HG03025 (cell line): ENCODE results near the gene ALPI.

Source experiments
- ATAC-seq: cut with Tn5 transposase; IDR thresholded peaks from one replicate; pipeline ENCODE4 v1.9.1; 2021; ENCODE audit warnings: mild to moderate bottlenecking, moderate library complexity; ENCODE audit not compliant: unreplicated experiment, low FRiP score

ALPI gene

DNA sequence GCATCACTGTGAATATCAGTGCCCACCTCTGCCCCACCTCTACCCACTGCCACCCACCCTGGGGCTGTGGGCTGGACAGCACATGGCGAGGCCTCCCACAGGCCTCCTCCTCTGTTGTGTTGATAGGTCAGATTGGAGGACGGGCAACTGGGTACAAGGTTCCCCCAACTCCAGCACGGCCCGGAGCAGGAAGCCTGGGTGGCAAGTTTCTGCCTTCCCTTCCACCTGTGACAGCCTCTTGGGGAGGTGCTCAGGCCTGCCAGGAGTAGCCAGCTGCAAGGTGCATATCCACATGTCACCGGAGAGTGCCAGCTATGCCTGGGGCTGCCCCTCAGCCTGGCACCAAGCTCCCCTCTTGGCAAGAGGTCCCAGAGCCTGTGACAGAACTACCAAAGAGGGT is 38.6 kb downstream of the ALPI start:
- ATAC-seq, result no peak

DNA sequence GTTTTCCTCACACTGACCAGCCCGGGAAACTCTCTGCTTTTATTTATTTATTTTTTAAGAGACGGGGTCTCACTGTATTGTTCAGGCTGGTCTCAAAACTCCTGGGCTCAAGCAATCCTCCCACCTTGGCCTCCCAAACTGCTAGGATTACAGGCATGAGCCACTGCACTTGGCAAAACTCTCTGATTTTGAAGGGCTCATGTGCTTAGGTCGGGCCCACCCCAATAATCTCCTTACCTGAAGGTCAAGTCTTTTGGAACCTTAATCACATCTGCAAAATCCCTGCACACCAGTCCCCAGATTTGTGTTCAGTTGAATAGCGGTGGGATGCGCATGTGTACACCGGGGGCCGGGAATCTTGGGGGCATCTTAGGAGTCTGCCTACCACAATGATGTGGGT is 39.3 kb downstream of the ALPI start:
- no peak for ATAC-seq

DNA sequence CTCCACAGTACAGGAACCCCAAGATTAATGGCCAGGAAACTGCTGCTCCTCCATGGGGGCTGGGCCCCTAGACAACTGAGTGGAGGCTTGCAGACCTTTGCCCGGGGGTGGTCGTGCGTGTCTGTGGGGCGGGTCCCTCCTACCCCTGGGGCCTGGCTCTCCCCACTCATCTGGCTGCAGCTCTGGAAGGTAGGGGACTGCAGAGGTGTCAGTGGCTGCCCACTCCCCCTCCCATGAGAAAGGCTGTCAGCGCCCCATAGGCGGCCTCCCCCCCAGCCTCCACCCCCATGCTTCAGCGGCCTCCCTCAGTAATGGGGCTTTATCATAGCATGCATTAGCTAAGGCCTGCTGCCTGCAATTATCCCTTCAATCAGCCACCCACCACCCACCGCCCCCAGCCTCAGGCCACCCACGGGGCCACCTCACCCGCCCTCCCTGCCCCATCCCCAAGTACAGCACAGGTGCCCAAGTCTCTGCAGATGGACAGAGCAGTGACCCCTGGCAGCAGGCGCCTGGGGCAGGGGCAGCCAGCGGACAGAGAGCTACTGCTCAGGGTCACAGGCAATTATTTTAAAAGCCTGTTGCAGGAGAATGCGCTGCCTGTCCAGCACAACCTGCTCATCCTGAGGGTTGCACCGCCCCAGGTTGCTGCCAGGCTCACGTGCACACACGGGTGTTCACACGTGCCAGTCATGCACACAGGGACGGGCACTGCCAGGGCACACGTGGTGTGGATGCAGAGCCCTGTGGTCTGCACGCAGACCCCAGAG is 40.7 kb downstream of the ALPI start:
- ATAC-seq, result no peak

DNA sequence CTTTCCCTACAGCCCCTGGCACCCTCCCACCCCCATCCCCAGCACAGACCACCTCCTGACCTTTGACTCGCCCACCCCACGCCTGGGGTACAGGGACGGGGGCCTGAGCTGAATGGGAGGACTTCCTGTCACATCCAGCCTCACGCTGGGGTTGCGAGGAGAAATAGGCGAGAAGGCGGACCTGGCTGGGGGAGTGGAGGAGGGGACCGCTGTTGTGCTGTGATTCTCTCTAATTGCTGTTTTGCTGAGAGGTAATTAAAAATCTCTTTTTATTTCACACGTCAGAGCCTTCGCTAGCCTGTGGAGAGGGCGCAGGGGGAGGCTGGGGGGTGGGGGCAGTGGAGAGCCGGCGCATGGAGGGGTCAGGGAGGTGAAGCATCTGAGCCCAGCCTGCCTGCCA is 41.4 kb downstream of the ALPI start:
- no peak for ATAC-seq

DNA sequence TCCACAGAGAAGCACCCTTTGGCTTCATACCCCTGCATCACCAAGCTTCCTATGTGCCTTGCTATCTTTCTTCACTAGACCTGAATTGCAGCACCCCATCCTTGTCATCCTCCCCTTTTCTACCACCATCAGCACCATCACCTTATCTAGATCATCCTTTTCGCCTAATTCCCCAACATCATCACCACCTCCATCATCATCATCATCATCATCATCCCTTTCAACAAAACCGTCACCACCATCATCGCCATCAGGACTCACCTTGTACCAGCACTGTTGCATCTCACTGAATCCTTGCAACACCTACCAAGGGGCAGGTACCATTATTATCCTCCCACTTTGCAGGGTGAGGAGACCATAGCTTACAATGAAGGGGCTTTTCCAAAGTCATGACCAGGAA is 42.5 kb downstream of the ALPI start:
- no peak for ATAC-seq

DNA sequence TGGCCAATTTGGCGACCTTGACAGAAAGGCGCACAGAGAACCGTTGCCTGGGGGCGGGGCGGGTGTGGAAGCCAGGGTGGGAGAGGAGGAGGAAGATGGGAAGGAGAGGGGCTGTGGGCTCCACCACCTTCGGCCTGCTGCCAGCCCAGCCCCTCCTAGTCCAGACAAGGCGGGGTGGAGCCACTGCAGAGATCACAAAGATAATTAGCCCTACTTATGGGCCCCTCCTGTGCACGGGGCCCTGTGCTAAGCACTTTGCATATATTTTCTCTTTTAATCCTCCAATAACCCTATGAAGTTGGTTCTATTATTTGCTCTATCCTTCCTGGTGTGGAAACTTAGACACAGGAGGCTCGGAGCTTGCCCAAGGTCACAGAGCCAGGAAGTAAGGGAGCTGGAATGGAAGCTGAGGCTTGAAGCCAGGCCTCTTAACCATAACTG is 45.4 kb downstream of the ALPI start:
- no peak for ATAC-seq

DNA sequence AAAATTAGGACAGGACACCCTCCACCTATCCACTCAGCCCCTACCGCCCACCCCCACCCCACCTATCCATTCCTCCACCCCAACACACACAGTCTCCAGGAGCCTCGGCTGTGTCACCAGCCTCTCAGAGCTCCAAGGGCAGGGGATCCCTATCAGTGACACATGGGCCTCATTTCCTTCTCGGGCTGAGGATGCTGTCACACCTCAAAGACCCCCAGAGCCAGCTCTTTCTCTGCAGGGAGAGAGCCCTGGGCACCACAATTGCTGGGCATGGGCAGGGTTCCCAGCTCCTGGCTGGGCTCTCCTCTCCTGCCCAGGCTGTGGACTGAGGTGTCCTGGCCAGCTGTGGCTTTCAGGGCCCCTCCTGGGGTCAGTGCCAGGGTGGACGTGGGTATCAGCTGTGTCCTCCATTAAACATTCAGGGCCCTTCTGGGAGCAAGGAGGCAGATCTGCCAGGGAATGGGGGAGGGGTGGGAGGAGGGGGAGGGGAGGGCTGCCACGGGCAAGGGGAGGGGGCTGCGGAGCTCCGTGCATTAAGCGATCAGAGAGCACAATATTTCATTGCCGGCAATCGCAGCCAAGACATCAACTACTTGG is 45.9 kb downstream of the ALPI start:
- no peak for ATAC-seq

DNA sequence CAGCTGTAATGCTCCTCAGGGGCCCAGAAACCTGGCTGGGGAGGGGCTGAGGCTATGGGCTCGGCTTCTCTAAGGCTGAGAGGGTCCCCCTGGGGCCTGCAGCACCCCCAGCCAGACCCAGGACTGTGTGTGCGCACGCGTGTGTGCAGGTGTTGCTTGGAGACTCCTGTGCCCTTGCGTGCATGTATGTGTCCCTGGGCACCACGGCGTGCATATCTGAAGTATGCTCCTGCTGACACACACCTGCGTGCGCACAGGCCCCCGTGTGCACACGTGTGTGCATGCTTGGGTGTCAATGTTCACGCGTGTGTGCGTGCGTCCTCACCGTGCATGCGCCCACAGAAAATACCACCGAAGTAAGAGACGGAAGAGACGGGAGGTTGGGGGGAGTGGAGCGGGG is 46.6 kb downstream of the ALPI start:
- no peak for ATAC-seq

DNA sequence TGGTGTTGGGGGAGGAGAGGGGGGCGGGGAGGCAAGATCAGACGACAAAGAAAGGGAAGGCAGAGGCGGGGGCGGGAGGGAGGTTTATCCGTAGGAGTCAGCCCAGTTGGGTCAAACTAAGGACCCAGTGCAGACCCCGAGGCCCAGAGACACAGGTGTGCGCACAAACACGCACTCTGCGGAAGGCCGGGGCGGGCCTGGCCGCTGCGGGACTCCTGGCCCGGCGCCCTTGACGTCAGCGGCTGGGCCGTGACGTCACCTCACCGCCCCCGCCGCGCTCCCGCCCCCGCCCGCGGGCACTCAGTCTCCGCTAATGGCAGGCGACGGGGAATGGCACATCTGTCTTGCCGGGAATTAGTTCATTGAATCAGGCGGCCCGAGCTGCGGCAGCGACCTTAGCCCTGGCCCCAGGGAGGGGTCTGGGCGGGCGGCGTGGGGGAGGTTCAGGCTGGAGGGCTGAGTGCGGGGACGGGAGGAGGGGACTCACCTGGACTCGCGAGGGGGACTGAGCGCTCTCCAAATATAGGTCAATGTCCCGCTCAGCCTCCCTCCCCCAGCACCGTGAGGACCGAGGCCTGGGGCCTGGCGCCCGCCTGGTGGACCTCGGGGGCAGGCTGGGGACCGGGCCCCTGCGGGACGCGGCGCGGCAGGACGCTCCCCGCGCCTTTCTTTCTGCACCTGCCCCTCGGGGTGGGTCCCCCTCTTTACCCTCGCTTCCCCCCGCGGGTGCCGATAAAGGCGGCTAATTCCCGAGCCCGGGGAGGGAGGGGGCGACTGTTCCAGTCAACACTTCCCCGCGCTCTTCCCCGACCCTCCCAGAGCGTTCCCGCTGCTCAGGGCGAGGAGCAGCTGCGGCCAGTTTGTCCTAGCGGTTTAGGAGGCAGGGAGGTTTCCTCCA is 47.2 kb downstream of the ALPI start:
- ATAC-seq, result no peak

DNA sequence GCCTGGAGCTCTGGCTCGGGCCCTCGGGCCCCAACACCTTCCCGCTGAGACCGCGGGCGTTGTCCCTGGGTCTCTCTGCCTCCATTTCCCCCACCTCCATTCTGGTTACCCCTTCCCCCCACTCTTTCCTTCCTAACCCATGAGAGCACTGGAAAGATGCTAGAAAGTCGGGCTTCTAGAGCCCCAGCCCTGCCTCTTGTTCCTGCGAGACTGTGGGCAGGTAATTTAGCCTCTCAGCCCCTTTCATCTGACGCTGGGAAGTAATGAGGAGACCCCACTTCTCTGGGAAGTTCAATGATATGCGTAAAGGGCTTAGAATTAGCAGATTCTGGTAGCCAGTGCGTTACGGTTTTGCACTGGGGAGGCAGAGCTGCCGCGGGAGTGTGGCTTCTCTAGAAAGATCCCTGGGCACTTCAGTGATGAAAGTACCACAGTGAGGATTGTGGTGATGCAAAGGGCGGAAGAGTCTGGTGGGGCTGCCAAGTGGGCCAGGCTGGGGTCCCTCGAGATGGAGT is 47.9 kb downstream of the ALPI start:
- no peak for ATAC-seq

DNA sequence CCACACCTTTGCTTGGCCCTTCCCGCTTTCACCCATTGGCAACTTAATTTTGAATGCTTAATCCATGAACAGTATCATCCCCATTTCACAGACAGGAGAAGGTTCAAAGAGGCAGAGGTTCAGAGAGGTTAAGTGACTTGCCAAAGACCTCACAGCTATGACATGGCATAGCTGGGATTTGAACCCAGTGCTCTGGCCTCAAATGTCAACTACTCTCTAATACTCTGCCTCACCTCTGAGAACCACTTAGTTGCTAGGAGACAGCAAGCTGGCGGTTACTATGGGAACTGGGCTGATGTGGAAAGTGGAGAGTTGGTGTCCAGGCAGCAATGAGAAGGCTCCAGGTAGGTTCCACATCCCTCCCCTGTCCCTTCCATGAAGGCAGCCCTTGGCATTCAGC is 48.5 kb downstream of the ALPI start:
- ATAC-seq, result no peak

DNA sequence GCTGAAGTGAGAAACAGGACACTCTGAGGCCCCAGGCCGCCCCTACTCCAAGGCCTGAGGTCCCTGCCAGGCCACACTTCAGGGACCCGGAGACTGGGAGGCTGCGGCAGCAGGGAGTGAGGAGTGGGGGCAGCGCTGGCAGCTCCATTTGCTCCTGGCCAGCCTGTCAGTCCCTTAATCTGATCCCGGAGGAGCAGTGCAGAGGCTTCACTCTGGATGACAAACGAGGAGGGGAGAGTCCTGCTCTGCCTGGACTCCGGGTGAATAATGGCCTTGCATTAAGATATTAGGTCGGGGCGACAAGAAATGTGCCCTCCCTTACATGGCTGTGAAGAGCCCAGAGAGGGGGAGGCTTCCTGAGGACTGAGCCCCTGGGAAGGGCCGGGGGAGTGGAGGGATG is 49.9 kb downstream of the ALPI start:
- ATAC-seq, result no peak

DNA sequence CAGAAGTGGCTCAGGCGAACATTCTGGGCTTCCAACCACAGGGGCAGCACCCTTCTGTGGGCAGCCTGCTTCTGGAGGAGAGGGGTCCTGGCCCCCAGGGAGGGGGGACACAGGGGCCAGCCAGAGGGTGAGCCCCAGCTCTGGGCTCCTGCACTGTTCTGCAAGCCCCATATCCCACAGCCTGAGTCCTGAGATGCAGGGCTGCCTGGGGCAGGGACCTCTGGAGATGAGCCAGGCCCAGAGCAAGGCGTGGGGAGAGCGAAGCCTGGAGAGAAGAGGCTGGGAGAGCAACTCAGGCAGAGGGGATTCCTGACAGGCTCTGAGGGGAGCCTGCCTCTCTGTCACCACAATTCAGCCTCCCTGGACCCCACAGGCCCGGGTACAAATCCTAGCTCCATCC is 50.8 kb downstream of the ALPI start:
- ATAC-seq, result no peak

DNA sequence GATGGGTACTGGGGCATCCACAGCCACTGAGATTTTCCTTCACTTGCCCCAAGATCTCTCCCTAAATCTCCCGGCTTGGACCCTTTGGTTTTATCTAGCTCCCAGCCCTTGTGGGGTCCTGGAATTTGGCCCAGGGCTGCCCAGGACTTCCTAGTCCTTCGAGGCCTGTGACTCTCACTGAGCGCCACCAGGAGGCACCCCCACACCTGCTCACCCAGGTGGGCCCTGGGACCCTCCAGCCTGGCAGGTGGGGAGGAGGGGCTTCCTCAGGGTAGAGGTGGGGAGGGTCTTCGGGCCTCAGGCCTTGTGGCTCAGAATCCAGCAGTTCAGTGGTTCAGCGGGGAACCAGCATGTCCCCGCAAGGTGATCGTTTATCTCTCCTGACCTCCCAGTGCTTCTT is 52.3 kb downstream of the ALPI start:
- ATAC-seq, result no peak
